ENCODE data around the gene SLC31A1. TPM values are rescaled to one million over a fixed set of nuclear protein-coding genes. Genes with fewer than 3 reads are reported as not detected.

SLC31A1 gene
- polyA plus RNA-seq, 1 donor (not counting 4 experiments of a cell fraction or from before 2014, with no cell fraction given) = 20.3 TPM

DNA sequence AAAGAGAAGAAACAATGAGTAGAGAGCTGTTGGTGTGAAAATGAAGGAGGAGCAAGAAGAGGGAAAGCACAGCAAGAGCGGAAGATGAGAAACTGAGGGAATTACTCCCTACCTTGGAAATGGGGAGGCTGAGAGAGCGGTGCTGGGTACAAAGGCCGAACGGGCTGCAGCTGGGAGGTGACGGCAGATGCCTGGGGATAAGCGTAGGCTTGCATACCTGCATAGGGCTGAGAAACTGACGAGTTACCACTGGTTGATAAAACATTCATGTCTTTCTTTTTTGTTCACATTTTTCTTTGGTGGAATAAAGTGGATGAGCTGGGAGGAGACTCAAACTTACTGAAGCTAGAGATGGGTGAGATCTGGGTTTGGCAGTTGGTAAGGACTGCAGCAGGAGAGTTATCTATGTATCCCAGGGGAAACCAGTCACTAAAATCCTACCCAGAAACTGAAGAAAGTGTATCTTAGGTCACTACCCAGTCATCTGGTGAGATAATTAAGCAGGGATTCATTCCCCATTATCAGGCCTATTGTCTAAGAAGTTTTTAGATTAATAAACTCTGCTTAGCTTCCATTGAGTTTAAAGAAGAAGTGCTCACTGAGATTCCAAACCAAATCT, 35.1 kb upstream of the SLC31A1 start:
- H4K20me1 ChIP-seq (ENCODE audit: control insufficient read depth, extremely low read depth, insufficient read depth, low read length) = no peaks in the 10 kb centered on the region
- no peaks in the 10 kb centered on the region for H3K9me3 ChIP-seq (ENCODE audit: control insufficient read depth, low read depth, low read length)
- FAIRE-seq (no peak), DNase-seq (ENCODE audit: low read depth, low spot score) (no peak)
- dilution Hi-C loops (cut with MboI; ENCODE audit: extremely low pct_ligation_motif_present, low sequenced_read_pairs) = no loop called here
- H3K4me2 ChIP-seq (ENCODE audit: control insufficient read depth, extremely low read depth, insufficient read depth, low read depth, low read length) = no peak overlapping the region
- peaks cover 18 to 43% of the 10 kb centered on the region in 2 experiments for H3K36me3 ChIP-seq (ENCODE audit: control insufficient read depth in 2 of 2, extremely low read depth in 1 of 2, insufficient read depth in 2 of 2, low read length in 2 of 2)
- H3K79me2 ChIP-seq (ENCODE audit: control insufficient read depth, insufficient read depth, low read length) = no peaks in the 10 kb centered on the region
- H3K4me3 ChIP-seq (ENCODE audit: control insufficient read depth in 2 of 3, extremely low read depth in 1 of 3, insufficient read depth in 2 of 3, low read depth in 1 of 3, low read length in 3 of 3) = peak overlapping the region in 1 of 3 experiments; percentile 11
- peak overlapping the region; percentile 5 for H3K27ac ChIP-seq (ENCODE audit: control insufficient read depth, insufficient read depth, low read length)
- no peak for TF ChIP-seq EZH2 (IDR thresholded peaks at IDR 0.05; ENCODE audit: low read length)
- TF ChIP-seq, protein P1, sequence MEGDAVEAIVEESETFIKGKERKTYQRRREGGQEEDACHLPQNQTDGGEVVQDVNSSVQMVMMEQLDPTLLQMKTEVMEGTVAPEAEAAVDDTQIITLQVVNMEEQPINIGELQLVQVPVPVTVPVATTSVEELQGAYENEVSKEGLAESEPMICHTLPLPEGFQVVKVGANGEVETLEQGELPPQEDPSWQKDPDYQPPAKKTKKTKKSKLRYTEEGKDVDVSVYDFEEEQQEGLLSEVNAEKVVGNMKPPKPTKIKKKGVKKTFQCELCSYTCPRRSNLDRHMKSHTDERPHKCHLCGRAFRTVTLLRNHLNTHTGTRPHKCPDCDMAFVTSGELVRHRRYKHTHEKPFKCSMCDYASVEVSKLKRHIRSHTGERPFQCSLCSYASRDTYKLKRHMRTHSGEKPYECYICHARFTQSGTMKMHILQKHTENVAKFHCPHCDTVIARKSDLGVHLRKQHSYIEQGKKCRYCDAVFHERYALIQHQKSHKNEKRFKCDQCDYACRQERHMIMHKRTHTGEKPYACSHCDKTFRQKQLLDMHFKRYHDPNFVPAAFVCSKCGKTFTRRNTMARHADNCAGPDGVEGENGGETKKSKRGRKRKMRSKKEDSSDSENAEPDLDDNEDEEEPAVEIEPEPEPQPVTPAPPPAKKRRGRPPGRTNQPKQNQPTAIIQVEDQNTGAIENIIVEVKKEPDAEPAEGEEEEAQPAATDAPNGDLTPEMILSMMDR (optimal IDR thresholded peaks at IDR 0.05 in 1 of 3, IDR thresholded peaks at IDR 0.05 in 1 of 3, conservative IDR thresholded peaks at IDR 0.05 in 1 of 3; ENCODE audit: extremely low read depth in 1 of 3, insufficient read depth in 2 of 3, low read length in 3 of 3) = no peak
- H2AFZ ChIP-seq (ENCODE audit: control insufficient read depth, low read length) = no peak overlapping the region
- no peak overlapping the region for H3K9ac ChIP-seq (ENCODE audit: control insufficient read depth, extremely low read depth, insufficient read depth, low read length)
- peaks cover 36% of the 10 kb centered on the region for H3K4me1 ChIP-seq (ENCODE audit: control insufficient read depth, extremely low read depth, insufficient read depth, low read length)
- no peaks in the 10 kb centered on the region for H3K9me1 ChIP-seq (ENCODE audit: control insufficient read depth, extremely low read depth, insufficient read depth, low read length)
- no peaks in the 10 kb centered on the region for H3K27me3 ChIP-seq (ENCODE audit: control insufficient read depth, extremely low read depth, insufficient read depth, low read length)

DNA sequence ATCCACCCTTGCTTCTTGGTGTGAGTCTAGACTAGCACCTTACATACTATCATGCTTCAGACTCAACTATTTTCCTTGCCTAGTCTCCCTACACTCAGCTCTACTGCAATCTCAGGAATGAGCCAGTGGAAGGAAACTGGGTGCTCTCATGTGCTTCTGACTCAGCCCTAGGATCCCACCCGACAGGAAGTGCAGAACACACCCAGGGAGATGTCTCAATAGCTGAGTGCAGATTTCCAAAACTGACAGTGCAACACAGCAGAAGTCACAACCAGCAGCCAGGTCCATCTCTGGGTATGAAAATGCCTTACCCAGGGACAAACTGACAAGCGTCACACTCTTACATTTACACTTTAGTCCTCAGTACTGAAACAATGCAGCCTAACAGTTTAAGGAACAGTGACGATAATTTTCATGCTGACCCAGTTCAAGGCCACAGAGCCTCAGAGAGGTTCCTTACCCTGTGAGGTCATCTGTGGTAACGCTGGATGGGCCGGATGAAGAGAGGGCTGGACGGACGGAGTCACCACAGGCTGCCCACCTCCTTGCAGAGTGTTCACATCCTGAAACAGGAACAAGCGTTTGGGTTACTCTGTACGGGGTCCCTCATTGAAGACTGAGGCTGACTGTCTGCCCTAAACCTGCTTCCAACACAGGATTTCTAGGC, 33.3 kb upstream of the SLC31A1 start:
- Histone ChIP-seq H4K20me1 (ENCODE audit: control insufficient read depth, extremely low read depth, insufficient read depth, low read length) (no peaks in the 10 kb centered on the region), H3K27me3 (ENCODE audit: control insufficient read depth, extremely low read depth, insufficient read depth, low read length) (no peaks in the 10 kb centered on the region), H3K79me2 (ENCODE audit: control insufficient read depth, insufficient read depth, low read length) (no peaks in the 10 kb centered on the region), H3K4me3 (ENCODE audit: control insufficient read depth in 2 of 3, extremely low read depth in 1 of 3, insufficient read depth in 2 of 3, low read depth in 1 of 3, low read length in 3 of 3) (peak overlapping the region in 2 of 3 experiments; percentile 31 to 35), H2AFZ (ENCODE audit: control insufficient read depth, low read length) (peak overlapping the region; percentile 57), H3K9me3 (ENCODE audit: control insufficient read depth, low read depth, low read length) (no peaks in the 10 kb centered on the region), H3K9ac (ENCODE audit: control insufficient read depth, extremely low read depth, insufficient read depth, low read length) (peak overlapping the region; percentile 67), H3K36me3 (ENCODE audit: control insufficient read depth in 2 of 2, extremely low read depth in 1 of 2, insufficient read depth in 2 of 2, low read length in 2 of 2) (peaks cover 16 to 33% of the 10 kb centered on the region in 2 experiments), H3K4me1 (ENCODE audit: control insufficient read depth, extremely low read depth, insufficient read depth, low read length) (peaks cover 36% of the 10 kb centered on the region), H3K9me1 (ENCODE audit: control insufficient read depth, extremely low read depth, insufficient read depth, low read length) (no peaks in the 10 kb centered on the region), H3K27ac (ENCODE audit: control insufficient read depth, insufficient read depth, low read length) (peak overlapping the region; percentile 86), H3K4me2 (ENCODE audit: control insufficient read depth, extremely low read depth, insufficient read depth, low read depth, low read length) (peak overlapping the region; percentile 46)
- DNase-seq (ENCODE audit: low read depth, low spot score) (peak; percentile 62), FAIRE-seq (peak; percentile 98)
- dilution Hi-C loops (cut with MboI; ENCODE audit: extremely low pct_ligation_motif_present, low sequenced_read_pairs) = no loop called here
- TF ChIP-seq EZH2 (IDR thresholded peaks at IDR 0.05; ENCODE audit: low read length) = no peak
- TF ChIP-seq, protein P1 (optimal IDR thresholded peaks at IDR 0.05 in 1 of 3, IDR thresholded peaks at IDR 0.05 in 1 of 3, conservative IDR thresholded peaks at IDR 0.05 in 1 of 3; ENCODE audit: extremely low read depth in 1 of 3, insufficient read depth in 2 of 3, low read length in 3 of 3) = no peak

Data from keratinocyte (primary cell).